Measurements from ENCODE around the gene TMEM208. TPM values are rescaled to one million over a fixed set of nuclear protein-coding genes. Genes with fewer than 3 reads are reported as not detected.

The TMEM208 gene
- total and polyA plus RNA-seq, 2 of the 13 experiments (the other 11 are each of a cell fraction or from before 2014, with no cell fraction given), result 58.8 to 72.9 TPM

DNA sequence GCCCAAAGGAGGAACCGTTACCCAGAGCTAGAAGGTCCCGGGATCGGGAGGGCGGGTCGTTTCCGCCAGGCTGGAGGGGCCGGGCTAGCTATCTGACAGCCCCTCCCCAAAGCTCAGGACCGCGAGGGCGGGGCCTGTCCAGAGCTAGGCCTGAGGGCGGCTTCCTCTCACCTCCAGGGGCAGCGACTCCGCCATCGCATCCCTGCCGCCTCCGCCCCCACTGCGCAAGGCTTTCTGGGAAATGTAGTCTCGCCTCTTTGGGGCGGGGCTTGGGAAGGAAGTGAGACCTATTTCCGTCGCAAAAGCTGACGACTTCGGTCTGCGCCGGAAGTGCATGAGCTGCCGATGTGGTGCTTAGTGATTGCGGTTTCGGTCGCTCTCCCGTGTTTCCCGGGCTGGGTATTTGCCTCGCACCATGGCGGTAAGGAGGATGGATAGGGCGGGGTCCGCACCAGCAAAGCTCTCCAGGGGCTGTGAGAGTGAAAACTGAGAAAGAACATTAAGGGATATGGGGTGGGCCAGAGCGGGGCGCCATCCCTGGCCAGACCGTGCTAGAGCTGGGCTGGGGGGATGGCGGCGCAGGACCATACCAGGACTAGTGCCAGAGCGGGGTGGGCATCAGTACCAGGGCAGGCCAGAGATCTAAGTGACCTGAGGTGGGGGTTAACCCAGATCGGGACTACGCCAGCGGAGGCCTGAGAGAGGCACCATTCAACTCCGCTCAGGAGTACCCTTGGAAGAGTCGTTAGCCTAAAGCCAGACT lies at the start of gene TMEM208 (continued):
- no peak; the same call in 1 of the 2 replicates for TF ChIP-seq CENPBD1 (CRISPR knock-in tag; IDR thresholded peaks at IDR 0.05; ENCODE audit: borderline replicate concordance, low read depth)
- peak; percentile 99 for TF ChIP-seq CBFB (CRISPR knock-in tag; IDR thresholded peaks at IDR 0.05)
- peak; percentile 31; the same call in 1 of the 2 replicates for TF ChIP-seq ZNF362 (CRISPR knock-in tag; IDR thresholded peaks at IDR 0.05; ENCODE audit: borderline replicate concordance)
- TF ChIP-seq ZNF350 (CRISPR knock-in tag; IDR thresholded peaks at IDR 0.05; ENCODE audit: borderline replicate concordance, low read depth), result peak; percentile 100
- TF ChIP-seq, protein P1, sequence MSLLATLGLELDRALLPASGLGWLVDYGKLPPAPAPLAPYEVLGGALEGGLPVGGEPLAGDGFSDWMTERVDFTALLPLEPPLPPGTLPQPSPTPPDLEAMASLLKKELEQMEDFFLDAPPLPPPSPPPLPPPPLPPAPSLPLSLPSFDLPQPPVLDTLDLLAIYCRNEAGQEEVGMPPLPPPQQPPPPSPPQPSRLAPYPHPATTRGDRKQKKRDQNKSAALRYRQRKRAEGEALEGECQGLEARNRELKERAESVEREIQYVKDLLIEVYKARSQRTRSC (CRISPR knock-in tag; IDR thresholded peaks at IDR 0.05; ENCODE audit: low read depth), result no peak; the same call in 1 of the 2 replicates
- TF ChIP-seq ZNF556 (CRISPR knock-in tag; IDR thresholded peaks at IDR 0.05; ENCODE audit: borderline replicate concordance), result peak; percentile 98
- TF ChIP-seq THAP9 (CRISPR knock-in tag; IDR thresholded peaks at IDR 0.05; ENCODE audit: borderline replicate concordance), result peak; percentile 97
- TF ChIP-seq ETV6 (CRISPR knock-in tag; conservative IDR thresholded peaks at IDR 0.05), result peak; percentile 90
- peak; percentile 98 for TF ChIP-seq HOXA3 (CRISPR knock-in tag; IDR thresholded peaks at IDR 0.05)
- TF ChIP-seq KLF6 (CRISPR knock-in tag; IDR thresholded peaks at IDR 0.05), result peak; percentile 97
- TF ChIP-seq ATF1 (CRISPR knock-in tag; IDR thresholded peaks at IDR 0.05), result peak; percentile 100
- peak; percentile 93 for TF ChIP-seq ZNF619 (CRISPR knock-in tag; IDR thresholded peaks at IDR 0.05)
- TF ChIP-seq ZNF503 (CRISPR knock-in tag; IDR thresholded peaks at IDR 0.05), result peak; percentile 77
- peak; percentile 60; the same call in 1 of the 2 replicates for TF ChIP-seq TBX2 (CRISPR knock-in tag; IDR thresholded peaks at IDR 0.05; ENCODE audit: borderline replicate concordance)
- no peak for TF ChIP-seq ZNF296 (CRISPR knock-in tag; conservative IDR thresholded peaks at IDR 0.05)
- no peak for TF ChIP-seq MBD4 (IDR thresholded peaks at IDR 0.05; ENCODE audit: borderline replicate concordance, low read length)
- TF ChIP-seq SRF (IDR thresholded peaks at IDR 0.05; ENCODE audit: low read depth, low read length), result peak; percentile 94
- TF ChIP-seq NR3C1 (CRISPR knock-in tag; IDR thresholded peaks at IDR 0.05), result no peak
- peak; percentile 96 for TF ChIP-seq POGK (CRISPR knock-in tag; conservative IDR thresholded peaks at IDR 0.05)

Measured in HepG2 (cell line).